GM12892 (cell line): ENCODE results near the gene TPSAB1.

Experiments used
- POLR2A ChIP-seq: IDR thresholded peaks from 2 replicates; pipeline ENCODE4 v1.6.1; 2011; ENCODE audit warnings: low read depth, low read length, control low read depth
- POLR2AphosphoS5 ChIP-seq: IDR thresholded peaks from 2 replicates; pipeline ENCODE4 v1.6.1; 2011; ENCODE audit warnings: low read depth, low read length, control low read depth
- TAF1 ChIP-seq: IDR thresholded peaks from 2 replicates; pipeline ENCODE4 v1.6.1; 2011; ENCODE audit warnings: low read depth, mild to moderate bottlenecking, control low read depth, low read length, borderline replicate concordance

GRCh38 chr16:1225051-1225451 lies 15.5 kb upstream of the TPSAB1 start, which contains the start of gene TPSG1:
- no peak for TF ChIP-seq POLR2A
- no peak for TF ChIP-seq POLR2AphosphoS5
- no peak for TF ChIP-seq TAF1
